Kidney (tissue), 14 donors: ENCODE results near the gene ABCA1. TPM values are rescaled to one million over a fixed set of nuclear protein-coding genes. Genes with fewer than 3 reads are reported as not detected.

Source experiments
- DNase-seq, 5 donors: peaks; one replicate each; pipeline ENCODE4 v3.0.0-alpha.2; 2013 to 2020
- FAIRE-seq: peaks from 2 replicates; lab custom pipeline; 2012; peaks lifted over from hg19 to GRCh38; lab: Jason Lieb, UNC
- H3K27ac ChIP-seq, 2 donors: one replicate each; pipeline ENCODE4 v1.7.0; 2013; ENCODE audit warnings: low read depth in 2 of 2, low read length in 2 of 2, inconsistent platforms in 1 of 2
- H3K27me3 ChIP-seq: one replicate; pipeline ENCODE4 v1.7.1; 2013; ENCODE audit warnings: low read length, inconsistent platforms; ENCODE audit not compliant: control insufficient read depth, insufficient read depth
- H3K36me3 ChIP-seq, 3 donors: one replicate each; pipeline versions ENCODE4 v1.7.0 to v1.7.1; 2013; ENCODE audit warnings: low read length in 3 of 3, control low read depth in 1 of 3, inconsistent platforms in 1 of 3; ENCODE audit not compliant: insufficient read depth in 3 of 3, control insufficient read depth in 2 of 3
- H3K4me1 ChIP-seq, 3 donors: one replicate each; pipeline versions ENCODE4 v1.7.0 to v1.7.1; 2013; ENCODE audit warnings: low read length in 3 of 3, inconsistent platforms in 1 of 3, low read depth in 1 of 3; ENCODE audit not compliant: control insufficient read depth in 2 of 3, insufficient read depth in 2 of 3
- H3K4me3 ChIP-seq, 3 donors: one replicate each; pipeline versions ENCODE4 v1.7.0 to v1.8.1; 2013; ENCODE audit warnings: low read length in 3 of 3, control low read depth in 1 of 3, inconsistent platforms in 1 of 3
- H3K9ac ChIP-seq, 3 donors: one replicate each; pipeline versions ENCODE4 v1.7.0 to v1.7.1; 2013; ENCODE audit warnings: low read length in 3 of 3, control low read depth in 1 of 3, inconsistent platforms in 1 of 3
- H3K9me3 ChIP-seq, 3 donors: one replicate each; pipeline versions ENCODE4 v1.7.0 to v1.7.1; 2013; ENCODE audit warnings: low read length in 3 of 3, control low read depth in 1 of 3, inconsistent platforms in 1 of 3; ENCODE audit not compliant: control insufficient read depth in 2 of 3, insufficient read depth in 1 of 3
- CTCF ChIP-seq: IDR thresholded peaks from 3 replicates; pipeline ENCODE4 v1.5.1; 2012; ENCODE audit warnings: mild to moderate bottlenecking, moderate library complexity, borderline replicate concordance; ENCODE audit not compliant: insufficient read depth; ENCODE audit errors: extremely low read depth
- intact Hi-C: fragments of 100-400 bp; cut with DNase I; formaldehyde crosslinking; loops from one replicate; pipeline ENCODE4 v1.11.1; 2022
- polyA plus RNA-seq: library from polyadenylated mRNA; stranded (reverse); fragments of 350-450 nt; fragmentation: Illumina TruSeq; extraction: RNeasy Lipid Tissue Mini Kit (QIAGEN cat#74804); gene quantifications from one replicate; pipeline ENCODE4 v1.2.3, GENCODE V29; 2014; ENCODE audit warnings: low read depth, low replicate concordance; ENCODE audit not compliant: insufficient read depth
- total RNA-seq: library from RNA; stranded (reverse); fragmentation: NEBNext Ultra II Directional; extraction: Animal tissue kit (Norgen Biotek cat#: 25700); gene quantifications from one replicate; pipeline ENCODE4 v1.2.1, GENCODE V29; 2021
- donor health status: control.
- donor health status: control.
- donor health status: control.
- donor health status: control.
- donor health status: control.
- donor health status: DM: yes; HTN: yes; CAD: no.
- donor health status: Normal renal cell carcinoma (clear cell type).

Gene ABCA1
- total and polyA plus RNA-seq, 2 donors from 2014 or later = 1.4 to 26.1 TPM

- no peak overlapping the region for H3K27ac ChIP-seq
- H3K36me3 ChIP-seq = peaks cover 0 to 3% (median 0%) of the 10 kb centered on the region in 3 donors
- no peak overlapping the region for H3K4me3 ChIP-seq
- no peaks in the 10 kb centered on the region for H3K27me3 ChIP-seq
- no peak overlapping the region for H3K9ac ChIP-seq
- DNase-seq (no peak), FAIRE-seq (no peak)
- TF ChIP-seq CTCF = no peak
- H3K4me1 ChIP-seq = peaks cover 0 to 9% (median 5%) of the 10 kb centered on the region in 3 donors
- H3K9me3 ChIP-seq = no peaks in the 10 kb centered on the region
- intact Hi-C loops = no loop called here
Measured at GRCh38 chr9:104905153-104905901, 22.6 kb downstream of the ABCA1 start.

- Histone ChIP-seq H3K27ac (no peak overlapping the region), H3K27me3 (no peaks in the 10 kb centered on the region), H3K36me3 (peaks cover 0 to 3% (median 0%) of the 10 kb centered on the region in 3 donors), H3K9me3 (no peaks in the 10 kb centered on the region), H3K9ac (no peak overlapping the region), H3K4me1 (peaks cover 0 to 7% (median 5%) of the 10 kb centered on the region in 3 donors), H3K4me3 (no peak overlapping the region)
- intact Hi-C loops = no loop called here
- TF ChIP-seq CTCF = no peak
- FAIRE-seq = no peak
- DNase-seq = no peak
Measured at GRCh38 chr9:104903609-104904008, 24.3 kb downstream of the ABCA1 start.

DNA sequence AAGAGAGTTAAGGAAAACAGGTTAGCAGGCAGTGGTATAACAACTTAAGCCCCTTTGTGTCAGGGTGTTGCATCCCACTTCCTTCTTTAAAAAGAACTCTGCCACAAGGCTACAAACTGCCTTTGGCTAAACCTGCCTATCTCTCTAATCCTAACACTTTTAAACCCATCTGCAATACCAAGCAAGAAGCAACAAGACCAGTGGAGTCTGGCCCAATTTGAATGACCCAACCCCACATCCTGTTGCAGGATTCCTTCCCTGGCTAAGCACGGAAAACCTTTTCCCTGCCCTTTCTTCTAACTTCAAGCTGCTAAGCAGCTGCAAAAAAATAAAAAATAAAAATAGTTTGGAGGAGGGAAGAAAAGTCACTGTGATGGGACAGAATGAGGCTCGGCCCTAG lies 27.1 kb downstream of the ABCA1 start:
- intact Hi-C loops = no loop called here
- no peak for DNase-seq
- H3K27me3 ChIP-seq = no peaks in the 10 kb centered on the region
- H3K36me3 ChIP-seq = peaks cover 0 to 3% (median 0%) of the 10 kb centered on the region in 3 donors
- no peak overlapping the region for H3K4me3 ChIP-seq
- no peak overlapping the region for H3K27ac ChIP-seq
- no peak for FAIRE-seq
- no peak overlapping the region for H3K9ac ChIP-seq
- no peak for TF ChIP-seq CTCF
- peaks cover 0 to 5% (median 2%) of the 10 kb centered on the region in 3 donors for H3K4me1 ChIP-seq
- H3K9me3 ChIP-seq = no peaks in the 10 kb centered on the region
